KMS-11 (cell line): ENCODE measurements around the gene PRKG1.

Source experiments
- H2AFZ ChIP-seq: fragments of 200-600 bp; sonication (generic); 2 replicates; pipeline ENCODE4 v1.6.1; 2016; ENCODE audit warnings: antibody characterized with exemption, mixed run types, low read depth
- H3K27ac ChIP-seq: fragments of 200-600 bp; sonication (generic); 2 replicates; pipeline ENCODE4 v1.6.1; 2016; ENCODE audit warnings: mild to moderate bottlenecking, mixed run types
- H3K27me3 ChIP-seq: fragments of 200-600 bp; sonication (generic); 2 replicates; pipeline ENCODE4 v1.6.1; 2017; ENCODE audit warnings: mild to moderate bottlenecking, low read depth, mixed run types, moderate library complexity; ENCODE audit not compliant: insufficient read depth
- H3K36me3 ChIP-seq: fragments of 200-600 bp; sonication (generic); 2 replicates; pipeline ENCODE4 v1.6.1; 2017; ENCODE audit warnings: mild to moderate bottlenecking, mixed run types; ENCODE audit not compliant: insufficient read depth
- H3K4me1 ChIP-seq: fragments of 200-600 bp; sonication (generic); 2 replicates; pipeline ENCODE4 v1.6.1; 2016; ENCODE audit warnings: mild to moderate bottlenecking, low read depth, mixed run types; ENCODE audit not compliant: poor library complexity, severe bottlenecking
- H3K4me2 ChIP-seq: fragments of 200-600 bp; sonication (generic); 2 replicates; pipeline ENCODE4 v1.7.0; 2016; ENCODE audit warnings: mild to moderate bottlenecking, mixed run types
- H3K4me3 ChIP-seq: fragments of 200-600 bp; sonication (generic); IDR thresholded peaks from 2 replicates; pipeline ENCODE4 v1.6.1; 2017; ENCODE audit warnings: low read depth, low read length, mixed read lengths; ENCODE audit not compliant: insufficient read depth
- H3K79me2 ChIP-seq: fragments of 200-600 bp; sonication (generic); 2 replicates; pipeline ENCODE4 v1.6.1; 2016; ENCODE audit warnings: low read depth, mixed run types; ENCODE audit not compliant: insufficient read depth
- H3K9ac ChIP-seq: fragments of 200-600 bp; sonication (generic); 2 replicates; pipeline ENCODE4 v1.6.1; 2016; ENCODE audit warnings: mild to moderate bottlenecking, mixed run types
- H4K20me1 ChIP-seq: fragments of 200-600 bp; sonication (generic); 2 replicates; pipeline ENCODE4 v1.6.1; 2016; ENCODE audit warnings: mild to moderate bottlenecking, mixed run types; ENCODE audit not compliant: insufficient read depth
- CTCF ChIP-seq: fragments of 200-600 bp; sonication (generic); conservative IDR thresholded peaks from 2 replicates; pipeline ENCODE4 v1.6.1; 2017; ENCODE audit warnings: low read depth, mild to moderate bottlenecking, antibody characterized with exemption, low read length, moderate library complexity, mixed read lengths

Gene PRKG1

GRCh38 chr10:51047857-51048256 is 26.4 kb upstream of the PRKG1 start:
- no peaks in the 10 kb centered on the region for H4K20me1 ChIP-seq
- no peaks in the 10 kb centered on the region for H3K36me3 ChIP-seq
- H3K9ac ChIP-seq, result no peak overlapping the region
- no peak for TF ChIP-seq CTCF
- H3K4me1 ChIP-seq, result no peaks in the 10 kb centered on the region
- no peak overlapping the region for H2AFZ ChIP-seq
- no peaks in the 10 kb centered on the region for H3K27me3 ChIP-seq
- H3K4me3 ChIP-seq, result no peak overlapping the region
- H3K4me2 ChIP-seq, result no peak overlapping the region
- H3K79me2 ChIP-seq, result no peaks in the 10 kb centered on the region
- no peak overlapping the region for H3K27ac ChIP-seq

GRCh38 chr10:51048792-51049191 is 25.5 kb upstream of the PRKG1 start:
- H3K27ac ChIP-seq, result no peak overlapping the region
- H3K79me2 ChIP-seq, result no peaks in the 10 kb centered on the region
- H2AFZ ChIP-seq, result no peak overlapping the region
- no peak for TF ChIP-seq CTCF
- H4K20me1 ChIP-seq, result no peaks in the 10 kb centered on the region
- no peak overlapping the region for H3K4me2 ChIP-seq
- H3K27me3 ChIP-seq, result no peaks in the 10 kb centered on the region
- no peak overlapping the region for H3K4me3 ChIP-seq
- no peaks in the 10 kb centered on the region for H3K36me3 ChIP-seq
- H3K9ac ChIP-seq, result no peak overlapping the region
- no peaks in the 10 kb centered on the region for H3K4me1 ChIP-seq

- no peak overlapping the region for H3K9ac ChIP-seq
Measured at GRCh38 chr10:51052163-51052562, 22.1 kb upstream of the PRKG1 start.

GRCh38 chr10:51057925-51058324 is 16.4 kb upstream of the PRKG1 start:
- no peaks in the 10 kb centered on the region for H3K79me2 ChIP-seq
- no peaks in the 10 kb centered on the region for H3K27me3 ChIP-seq
- H3K27ac ChIP-seq, result no peak overlapping the region
- H3K4me3 ChIP-seq, result no peak overlapping the region
- no peaks in the 10 kb centered on the region for H3K4me1 ChIP-seq
- no peak for TF ChIP-seq CTCF
- H2AFZ ChIP-seq, result no peak overlapping the region
- H4K20me1 ChIP-seq, result no peaks in the 10 kb centered on the region
- no peak overlapping the region for H3K4me2 ChIP-seq
- H3K36me3 ChIP-seq, result no peaks in the 10 kb centered on the region
- no peak overlapping the region for H3K9ac ChIP-seq

More at GRCh38 chr10:51052163-51052562, 22.1 kb upstream of the PRKG1 start:
- no peak for TF ChIP-seq CTCF
- Histone ChIP-seq H3K79me2 (no peaks in the 10 kb centered on the region), H2AFZ (no peak overlapping the region), H3K4me2 (no peak overlapping the region), H3K4me3 (no peak overlapping the region), H3K27me3 (no peaks in the 10 kb centered on the region), H4K20me1 (no peaks in the 10 kb centered on the region), H3K27ac (no peak overlapping the region), H3K4me1 (no peaks in the 10 kb centered on the region), H3K36me3 (no peaks in the 10 kb centered on the region)
